ENCODE measurements around the gene ARAF.
"Not testable (repeated sequence)": the region's sequence is repeated elsewhere in the genome, so short reads cannot be mapped to it uniquely, and the experiment has no call there.

The ARAF gene

DNA sequence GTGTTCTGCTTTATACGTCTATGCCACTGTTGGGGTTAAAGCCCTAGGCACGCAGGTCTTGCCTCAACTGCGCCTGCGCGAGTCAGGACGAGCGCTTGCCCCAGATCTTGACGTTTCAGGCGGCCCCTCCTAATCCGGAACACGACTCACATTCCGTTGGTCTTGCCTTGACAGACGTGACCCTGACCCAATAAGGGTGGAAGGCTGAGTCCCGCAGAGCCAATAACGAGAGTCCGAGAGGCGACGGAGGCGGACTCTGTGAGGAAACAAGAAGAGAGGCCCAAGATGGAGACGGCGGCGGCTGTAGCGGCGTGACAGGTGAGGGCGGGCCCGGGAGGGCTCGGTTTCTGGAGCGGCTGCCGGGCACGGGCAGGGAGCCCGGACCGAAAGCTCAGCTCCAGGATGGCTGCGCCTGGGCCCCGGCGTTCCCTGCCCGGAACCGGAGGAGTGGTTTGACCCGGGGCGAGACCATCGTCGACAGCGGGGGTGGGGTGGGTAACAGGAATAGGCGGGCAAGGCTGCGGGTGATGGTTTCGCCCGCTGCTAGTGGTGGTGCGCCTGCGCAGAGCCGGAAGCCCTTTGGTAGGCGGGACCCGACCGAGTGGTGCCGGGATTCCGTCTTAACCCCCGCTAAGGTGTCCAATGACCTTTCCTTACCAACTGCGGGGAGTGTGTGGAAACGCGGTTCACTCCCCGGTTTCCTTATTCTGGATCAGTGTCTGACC lies at the start of gene ARAF:
Gene ARAF (plus strand): TSS at position 272 of the 725 bp plus-strand sequence. CDS start 1,763 bp downstream, outside the sequence.
- DNase-seq (ENCODE audit: insufficient read length, low spot score), result peak; percentile 88

DNA sequence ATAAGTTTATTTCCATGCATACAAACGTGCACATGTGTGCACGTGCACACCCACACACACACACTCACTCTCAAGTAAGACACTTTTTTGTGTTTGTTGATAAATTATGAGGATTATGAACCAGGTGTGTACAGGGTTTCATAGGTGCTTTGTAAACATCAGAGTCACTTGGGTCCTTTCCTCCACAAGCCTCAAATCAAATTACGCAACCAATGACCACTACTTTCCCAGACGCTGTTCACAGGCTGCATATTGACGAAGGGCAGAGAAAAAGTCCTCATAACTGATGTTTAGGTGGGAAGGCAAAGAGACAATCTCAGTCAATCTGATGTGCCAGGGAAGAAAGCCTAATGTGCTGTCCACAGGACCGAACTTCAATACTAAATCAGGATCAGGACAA lies 48.6 kb upstream of the ARAF start:
- not testable (repeated sequence) for FAIRE-seq; DNase-seq (ENCODE audit: insufficient read length, low spot score)

More for the DNA sequence above, at the start of gene ARAF:
- peak; percentile 23 for FAIRE-seq

DNA sequence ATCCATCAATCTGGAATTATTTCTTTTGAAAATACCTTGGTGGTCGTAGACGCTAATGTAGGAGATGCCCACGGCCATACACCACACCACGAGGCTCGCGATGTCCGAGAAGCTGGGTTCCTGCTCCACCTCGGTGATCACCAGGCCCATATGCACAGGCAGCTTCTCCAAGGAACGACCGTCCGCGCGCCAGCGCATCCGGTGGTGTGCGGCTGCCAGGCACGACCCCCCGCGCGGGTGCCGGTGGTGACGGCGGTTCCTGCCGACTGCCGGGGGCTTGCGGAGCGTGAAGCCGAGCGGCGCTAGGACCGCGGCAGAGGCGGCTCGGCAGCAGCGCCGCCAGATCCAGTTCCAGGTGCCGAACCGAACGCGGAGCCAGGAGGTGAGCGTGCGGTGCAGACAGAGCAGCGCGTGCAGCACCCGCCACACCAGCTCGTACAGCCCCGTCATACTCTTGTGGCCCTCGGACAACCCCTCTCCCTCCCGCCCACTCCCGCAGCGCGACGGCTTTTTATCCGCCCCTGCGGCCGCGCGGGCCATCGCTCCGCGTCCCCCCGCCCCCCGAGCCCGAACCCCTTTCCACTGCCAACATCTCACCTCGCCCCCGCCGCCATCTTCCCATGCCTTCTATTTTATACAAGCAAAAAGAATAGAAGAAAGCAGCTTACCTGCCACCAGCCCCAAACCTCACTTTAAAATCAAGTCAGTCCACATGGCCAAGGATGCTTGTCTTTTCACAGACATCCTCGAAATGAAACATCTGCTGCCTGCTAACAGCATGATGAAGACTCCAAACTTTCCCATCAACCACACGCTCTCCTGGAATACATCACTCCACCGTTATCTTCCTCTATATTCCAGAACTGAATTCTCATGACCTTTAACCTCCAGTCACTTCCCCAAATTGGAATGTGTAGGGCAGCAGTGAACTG lies 47.7 kb upstream of the ARAF start:
- peak; percentile 84 for FAIRE-seq
- not testable (repeated sequence) for DNase-seq (ENCODE audit: insufficient read length, low spot score)

DNA sequence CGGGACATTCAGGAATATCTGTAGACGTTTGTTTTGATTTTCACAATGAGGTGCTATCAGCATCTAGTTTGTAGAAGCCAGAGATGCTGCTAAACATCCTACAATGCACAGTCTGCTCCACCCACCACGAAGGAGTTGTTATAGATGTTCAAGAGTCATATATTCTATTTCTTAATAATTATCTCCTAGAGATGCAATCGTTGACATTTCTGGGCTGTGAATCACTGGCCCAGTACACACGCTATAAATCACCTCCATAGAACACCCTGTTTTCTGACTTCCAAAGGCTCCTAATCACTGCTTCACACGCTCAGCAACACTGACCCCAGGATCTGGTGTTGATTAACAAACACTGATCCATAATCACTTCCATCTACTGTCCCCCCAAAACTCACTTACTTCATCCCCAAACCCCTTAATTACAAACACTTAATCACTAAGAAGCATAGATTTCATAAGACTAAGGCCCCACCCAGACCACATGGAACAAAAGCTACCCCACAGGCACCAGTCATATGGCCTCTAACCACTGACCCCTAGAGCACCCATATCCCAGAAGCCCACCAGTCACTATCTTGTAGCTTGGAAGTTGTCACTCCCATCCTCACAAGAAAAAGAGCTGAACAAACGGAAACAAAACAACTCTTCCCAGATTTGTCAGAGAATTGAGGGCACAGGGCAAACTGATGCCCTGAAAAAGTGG lies 46.3 kb upstream of the ARAF start:
- FAIRE-seq (no peak), DNase-seq (ENCODE audit: insufficient read length, low spot score) (peak; percentile 39)

DNA sequence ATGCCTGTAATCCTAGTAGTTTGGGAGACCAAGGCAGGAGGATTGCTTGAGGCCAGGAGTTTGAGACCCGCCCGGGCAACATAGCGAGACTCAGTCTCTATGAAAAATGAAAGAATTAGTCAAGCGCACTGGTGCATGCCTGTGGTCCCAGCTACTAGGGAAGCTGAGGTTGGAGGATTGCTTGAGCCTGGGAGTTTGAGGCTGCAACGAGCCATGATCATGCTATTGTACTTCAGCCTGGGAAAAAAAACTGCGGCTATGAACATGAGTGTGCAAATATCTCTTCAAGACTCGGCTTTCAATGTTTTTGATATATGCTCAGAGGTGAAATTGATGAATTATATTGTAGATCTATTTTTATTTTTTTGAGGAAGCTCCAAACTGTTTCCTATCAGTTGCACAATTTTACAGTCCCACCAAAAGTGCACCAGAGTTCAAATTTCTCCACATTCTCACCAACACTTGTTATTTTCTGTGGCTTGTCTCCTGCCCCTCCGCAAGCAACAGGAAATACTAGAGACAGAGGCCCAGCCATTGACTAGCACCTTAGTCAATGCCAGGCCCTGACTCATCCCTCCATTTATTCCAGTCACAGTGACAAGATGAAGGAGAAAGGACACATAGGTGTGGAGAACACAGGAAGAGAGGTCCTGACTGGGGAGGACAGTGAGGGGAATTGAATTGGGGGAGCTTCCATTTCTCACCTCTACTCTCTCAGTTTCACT lies 44.9 kb upstream of the ARAF start:
- FAIRE-seq (no peak), DNase-seq (ENCODE audit: insufficient read length, low spot score) (no peak)

DNA sequence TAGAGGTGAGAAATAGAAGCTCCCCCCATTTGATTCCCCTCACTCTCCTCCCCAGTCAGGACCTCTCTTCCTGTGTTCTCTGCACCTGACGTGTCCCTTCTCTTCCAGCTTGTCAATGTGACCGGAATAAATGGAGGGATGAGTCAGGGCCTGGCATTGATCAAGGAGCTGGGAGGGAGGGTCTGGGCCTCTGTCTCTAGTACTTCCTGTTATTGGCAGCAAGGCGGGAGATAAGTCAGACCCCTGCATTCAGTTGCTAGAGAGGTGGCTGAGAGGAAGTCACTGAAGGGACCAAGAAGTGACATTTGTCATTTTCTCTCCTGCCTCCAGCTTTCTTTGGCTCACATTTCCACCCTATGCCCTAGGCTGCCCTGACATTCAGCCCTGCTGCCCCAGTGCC lies 42.9 kb upstream of the ARAF start:
- DNase-seq (ENCODE audit: insufficient read length, low spot score) (no peak), FAIRE-seq (no peak)

DNA sequence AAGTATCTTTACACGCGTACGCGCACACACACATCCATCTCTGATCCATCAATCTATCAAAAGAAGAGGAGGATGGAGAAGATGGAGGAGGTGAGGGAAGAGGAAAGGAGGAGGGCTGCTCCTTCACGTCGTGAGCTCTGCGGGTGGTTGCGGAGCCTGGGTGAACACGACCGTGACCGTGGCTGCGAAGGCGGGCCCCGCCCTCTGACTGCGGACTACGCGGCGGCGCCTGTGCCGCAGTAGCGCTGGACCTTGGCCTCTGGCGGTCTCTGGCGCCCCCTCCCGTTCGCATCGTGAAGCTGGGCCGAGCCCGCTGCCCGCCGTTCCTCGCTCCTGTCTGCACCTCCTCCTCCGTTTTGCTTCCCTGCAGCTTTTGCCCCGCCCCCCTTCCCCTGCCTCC lies 37.7 kb upstream of the ARAF start:
- DNase-seq (ENCODE audit: insufficient read length, low spot score), result peak; percentile 60
- no peak for FAIRE-seq

DNA sequence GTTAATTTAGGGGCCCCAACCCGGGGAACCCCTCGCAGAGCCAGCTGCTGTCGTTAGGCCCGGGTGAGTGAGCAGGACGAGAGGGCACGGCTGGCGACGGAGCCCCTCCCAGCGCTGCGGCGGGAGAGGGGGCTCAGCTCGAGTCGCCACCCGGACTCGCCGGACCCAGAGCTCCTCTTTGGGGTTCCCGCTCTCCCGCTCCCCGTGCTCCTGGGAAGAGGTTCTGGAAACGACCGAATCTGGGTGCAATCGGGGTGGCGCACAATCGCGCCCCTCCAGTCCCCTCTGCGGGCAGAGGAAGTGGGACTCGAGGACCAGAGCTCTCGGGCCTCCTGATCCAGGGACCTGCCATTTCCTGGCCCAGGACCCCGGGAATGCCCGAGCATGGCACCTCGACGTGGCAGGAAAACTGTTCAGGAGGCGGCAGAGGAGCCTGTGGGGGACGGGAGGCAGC lies 37.3 kb upstream of the ARAF start:
- no peak for DNase-seq (ENCODE audit: insufficient read length, low spot score)
- FAIRE-seq, result no peak

DNA sequence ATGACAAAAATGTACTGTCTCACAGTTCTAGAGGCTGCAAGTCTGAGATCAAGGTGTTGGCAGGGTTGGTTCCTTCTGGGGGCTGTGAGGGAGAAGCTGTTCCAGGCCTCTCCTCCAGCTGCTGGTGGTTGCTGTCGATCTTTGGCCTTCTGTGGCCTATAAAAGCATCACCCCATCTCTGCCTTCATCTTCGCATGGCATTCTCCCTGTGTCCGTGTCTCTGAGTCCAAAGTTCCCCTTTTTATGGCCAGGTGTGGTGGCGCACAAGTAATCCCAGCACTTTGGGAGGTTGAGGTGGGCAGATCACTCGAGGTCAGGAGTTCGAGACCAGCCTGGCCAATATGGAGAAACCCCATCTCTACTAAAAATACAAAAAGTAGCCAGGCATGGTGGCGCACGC lies 31.5 kb upstream of the ARAF start:
- DNase-seq (ENCODE audit: insufficient read length, low spot score) (no peak), FAIRE-seq (no peak)

DNA sequence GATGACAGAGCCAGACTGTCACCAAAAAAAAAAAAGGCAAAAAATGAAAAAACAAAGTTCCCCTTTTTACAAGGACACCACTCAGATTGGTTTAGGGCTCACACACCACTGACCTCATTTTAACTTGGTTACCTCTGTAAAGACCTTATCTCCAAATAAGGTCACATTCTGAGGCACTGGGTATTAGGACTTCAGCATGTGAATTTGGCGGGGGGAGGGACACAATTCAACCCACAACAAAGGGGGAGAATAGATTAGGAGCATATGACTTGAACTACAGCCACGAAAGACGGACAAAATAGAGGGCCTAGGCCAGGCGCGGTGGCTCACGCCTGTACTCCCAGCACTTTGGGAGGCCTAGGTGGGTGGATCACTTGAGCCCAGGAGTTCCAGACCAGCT lies 31.0 kb upstream of the ARAF start:
- DNase-seq (ENCODE audit: insufficient read length, low spot score) (no peak), FAIRE-seq (no peak)

DNA sequence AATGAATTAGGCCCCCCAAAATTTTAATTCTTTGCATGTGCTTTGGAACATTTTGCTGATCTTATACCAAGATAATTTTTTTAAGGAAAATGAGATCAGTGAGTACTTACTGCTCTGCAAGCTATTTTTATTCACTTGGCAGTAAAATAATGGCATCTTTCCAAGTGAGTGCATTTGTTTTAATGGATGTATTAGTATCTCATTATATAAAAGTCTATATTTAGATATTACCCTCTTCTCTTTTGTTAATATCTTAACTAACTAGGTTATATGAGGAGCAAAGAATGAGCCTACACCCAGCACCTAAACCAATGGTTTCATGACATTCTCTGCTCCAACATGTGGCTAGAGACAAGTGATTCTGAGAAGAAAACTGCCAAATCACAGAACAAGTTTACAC lies 21.1 kb upstream of the ARAF start:
- FAIRE-seq (no peak), DNase-seq (ENCODE audit: insufficient read length, low spot score) (no peak)

DNA sequence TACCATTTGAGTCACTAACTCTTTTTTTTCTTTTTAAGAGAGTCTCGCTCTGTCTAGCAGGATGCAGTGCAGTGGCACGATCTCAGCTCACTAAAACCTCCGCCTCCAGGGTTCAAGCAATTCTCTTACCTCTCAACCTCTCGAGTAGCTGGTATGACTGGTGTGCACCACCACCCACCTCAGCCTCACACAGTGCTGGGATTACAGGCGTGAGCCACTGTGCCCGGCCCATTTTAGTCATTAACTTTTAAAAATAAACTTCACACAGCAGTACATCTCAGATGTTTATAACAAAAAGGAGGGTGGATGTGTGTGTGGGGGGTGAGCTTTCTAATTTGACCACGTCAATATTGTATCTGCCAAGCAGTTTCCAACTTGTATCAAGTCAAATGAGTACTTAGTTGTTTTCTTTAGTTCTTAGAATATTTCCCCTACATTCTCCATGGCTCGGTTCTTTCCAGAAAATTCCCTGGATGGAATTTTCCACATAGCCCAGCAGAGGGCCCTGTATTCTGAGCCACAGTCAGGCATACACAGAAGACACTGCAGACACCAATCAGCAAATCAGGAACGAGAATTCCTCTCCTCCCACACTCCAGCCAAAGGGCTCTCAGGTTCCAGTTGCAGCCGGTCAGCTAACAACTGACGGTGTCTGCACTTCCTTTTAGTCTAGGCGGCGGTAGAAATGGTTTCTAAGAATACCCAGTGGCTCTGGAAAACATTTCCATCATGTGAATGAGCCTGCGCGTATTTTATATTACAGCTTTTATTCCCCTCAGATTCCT lies 20.1 kb upstream of the ARAF start:
- DNase-seq (ENCODE audit: insufficient read length, low spot score) (peak; percentile 80), FAIRE-seq (no peak)

DNA sequence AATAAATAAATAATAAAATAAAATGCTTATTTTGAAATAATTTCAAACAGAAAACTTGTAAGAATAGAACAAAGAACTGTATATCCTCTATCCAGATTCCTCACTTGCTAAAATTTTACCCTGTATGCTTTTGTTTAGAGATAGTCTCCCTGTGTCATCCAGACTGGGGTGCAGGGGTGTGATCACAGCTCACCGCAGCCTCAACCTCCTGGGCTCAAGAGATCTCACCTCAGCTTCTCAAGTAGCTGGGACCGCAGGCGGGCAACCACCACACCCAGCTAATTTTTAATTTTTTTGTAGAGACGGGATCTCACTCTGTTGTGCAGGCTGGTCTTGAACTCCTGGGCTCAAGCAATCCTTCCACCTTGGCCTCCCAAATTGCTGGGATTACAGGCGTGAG lies 17.5 kb upstream of the ARAF start:
- FAIRE-seq (no peak), DNase-seq (ENCODE audit: insufficient read length, low spot score) (no peak)

DNA sequence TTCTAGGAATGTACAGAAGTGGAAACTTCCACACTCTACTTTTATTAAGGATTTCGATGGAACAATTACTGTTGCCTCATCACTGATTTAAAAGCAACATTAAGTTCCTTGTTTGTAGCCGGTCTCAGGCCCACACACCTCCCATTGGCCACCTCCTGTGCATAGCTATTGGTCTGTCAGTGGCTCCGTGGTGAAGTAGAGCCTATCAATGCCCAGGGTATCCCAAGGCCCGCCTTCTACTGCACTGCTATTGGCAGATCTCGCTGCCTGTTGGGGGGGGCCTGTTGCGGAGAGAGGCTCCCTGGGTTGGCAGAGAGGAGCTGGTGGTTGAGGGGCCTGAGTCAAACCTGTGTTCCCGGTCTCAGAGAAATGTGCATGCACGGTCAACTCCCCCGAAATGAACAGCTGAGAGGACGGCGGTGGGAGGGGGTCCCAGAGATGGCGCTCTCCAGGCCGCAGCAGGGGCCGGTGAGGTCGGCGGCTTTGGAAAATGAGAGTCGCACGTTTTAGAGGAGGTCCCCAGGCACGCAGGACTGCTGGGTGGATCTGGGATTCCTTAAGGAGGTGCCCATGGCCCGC lies 4.9 kb upstream of the ARAF start:
- FAIRE-seq (peak; percentile 33), DNase-seq (ENCODE audit: insufficient read length, low spot score) (peak; percentile 73)

DNA sequence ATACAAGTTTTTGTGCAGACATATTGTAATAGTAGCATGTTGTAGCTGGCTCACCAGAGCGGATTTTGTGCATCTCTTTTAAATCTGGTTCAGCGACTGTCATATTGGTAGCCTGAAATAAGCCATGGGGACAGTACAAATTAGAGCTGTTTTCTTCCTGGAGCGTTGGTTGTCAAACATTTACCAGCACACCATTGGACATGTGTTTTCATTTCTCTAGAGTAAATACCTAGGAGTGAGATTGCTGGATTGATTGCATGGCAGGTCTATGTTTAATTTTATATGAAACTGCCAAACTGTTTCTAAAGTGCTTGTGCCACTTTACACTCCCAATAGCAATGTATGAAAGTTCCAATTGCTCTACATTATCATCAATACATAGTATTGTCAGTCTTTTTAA lies 2.6 kb upstream of the ARAF start:
- FAIRE-seq (no peak), DNase-seq (ENCODE audit: insufficient read length, low spot score) (no peak)

DNA sequence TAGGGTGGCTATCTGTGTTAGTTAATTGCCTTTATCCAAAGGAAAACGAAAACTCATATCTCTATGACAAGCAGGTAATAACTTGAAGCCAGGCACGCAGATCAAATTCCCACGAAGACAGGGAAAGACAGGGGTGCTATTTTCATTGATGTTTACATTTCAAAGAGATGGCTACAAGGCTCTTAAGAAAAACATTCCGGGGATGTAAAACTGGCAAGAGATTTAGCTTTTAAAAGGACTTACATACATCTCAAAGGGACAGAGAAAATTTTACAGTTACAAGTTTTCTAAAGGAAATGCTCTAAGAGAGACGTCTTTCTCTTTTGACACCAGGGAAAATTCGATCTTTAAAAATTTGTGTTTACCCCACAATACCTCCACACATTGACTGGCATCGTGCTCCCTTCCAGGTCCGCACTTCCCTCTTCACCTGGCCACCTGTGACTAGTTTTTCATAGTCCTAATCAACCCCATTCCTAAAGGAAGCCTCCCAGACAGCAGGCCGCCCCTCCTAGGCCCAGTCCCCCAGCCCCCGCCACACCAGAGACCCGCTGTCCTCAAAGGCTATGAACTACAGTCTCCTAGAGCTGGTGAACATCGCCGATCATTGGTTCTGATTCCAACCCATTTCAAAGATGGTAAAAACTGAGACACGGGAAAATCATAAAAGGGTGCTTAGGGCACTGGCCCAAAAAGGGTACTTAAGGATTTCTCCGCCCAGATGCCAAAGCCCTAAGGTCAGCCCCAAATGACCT lies 649 bp upstream of the ARAF start:
- DNase-seq (ENCODE audit: insufficient read length, low spot score) (no peak), FAIRE-seq (no peak)

DNA sequence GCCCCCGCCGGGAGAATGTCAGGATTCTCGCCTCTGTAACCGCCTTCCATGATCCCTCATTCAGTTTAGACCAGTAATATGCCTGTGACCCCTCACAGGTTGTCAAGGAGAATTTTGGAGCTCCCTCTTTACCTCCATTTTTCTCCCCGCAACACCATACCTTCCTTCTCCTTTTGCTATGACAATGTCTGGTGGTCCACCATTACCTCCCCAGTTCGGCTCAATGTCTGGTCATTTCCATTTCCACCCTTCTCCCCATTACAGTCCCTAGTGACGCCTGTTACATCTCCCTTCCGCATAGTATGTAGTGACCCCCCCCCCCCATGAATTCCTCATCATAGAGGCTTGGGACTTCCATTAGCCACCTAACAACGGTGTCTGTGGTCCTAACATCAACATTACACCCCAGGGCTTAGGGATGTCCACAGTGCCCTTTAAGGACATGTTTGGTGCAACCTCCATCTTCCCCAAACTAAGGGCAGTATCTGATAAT lies 700 bp downstream of the ARAF start:
- DNase-seq (ENCODE audit: insufficient read length, low spot score), result no peak
- no peak for FAIRE-seq

DNA sequence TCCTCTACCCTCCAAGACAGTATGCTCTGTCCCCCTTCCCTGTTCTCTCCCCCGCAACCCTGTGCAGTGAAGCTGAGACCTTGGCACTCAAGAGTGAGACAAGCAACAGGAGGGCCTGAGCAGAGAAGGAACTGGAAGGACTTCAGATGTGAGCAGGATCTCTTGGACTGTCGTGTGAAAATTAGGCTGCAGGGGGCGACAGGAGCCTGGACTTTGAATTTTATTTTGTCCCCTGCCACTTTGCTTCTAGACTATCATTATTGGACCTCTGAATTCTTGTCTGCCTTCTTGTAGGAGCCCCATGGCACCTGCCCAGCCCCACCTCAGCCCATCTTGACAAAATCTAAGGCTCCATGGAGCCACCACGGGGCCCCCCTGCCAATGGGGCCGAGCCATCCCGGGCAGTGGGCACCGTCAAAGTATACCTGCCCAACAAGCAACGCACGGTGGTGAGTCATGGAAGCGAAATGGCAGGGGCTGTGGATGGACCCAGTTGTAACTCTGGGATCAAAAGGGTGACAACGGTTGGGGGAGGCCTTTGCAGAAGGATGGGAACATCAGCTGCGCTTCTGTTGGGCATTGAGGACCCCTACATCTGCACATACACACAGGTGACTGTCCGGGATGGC lies 1.7 kb downstream of the ARAF start:
- no peak for DNase-seq (ENCODE audit: insufficient read length, low spot score)
- no peak for FAIRE-seq
